Measurements from ENCODE around the gene UQCRFS1.

The UQCRFS1 gene

GRCh38 chr19:29155683-29156082 is 57.3 kb downstream of the UQCRFS1 start:
- no peak for DNase-seq (ENCODE audit: low read depth in 2 of 2)
